HepG2 (cell line): ENCODE measurements around the gene POP5. TPM values are rescaled to one million over a fixed set of nuclear protein-coding genes. Genes with fewer than 3 reads are reported as not detected.
A peak's percentile ranks its signal among the peaks of the same experiment; 100 is the strongest.

Source experiments
- ATF5 ChIP-seq: sonication (generic); formaldehyde crosslinking; IDR thresholded peaks from 2 replicates; pipeline ENCODE4 v1.4.0; 2020; ENCODE audit warnings: mild to moderate bottlenecking, low read depth, missing genetic modification reagents
- ERF ChIP-seq: IDR thresholded peaks from 2 replicates; pipeline ENCODE4 v1.6.1; 2018; ENCODE audit warnings: missing biosample characterization, missing genetic modification reagents
- FOXJ3 ChIP-seq: sonication (generic); formaldehyde crosslinking; IDR thresholded peaks from 2 replicates; pipeline ENCODE4 v1.4.0; 2020; ENCODE audit warnings: missing genetic modification reagents, mild to moderate bottlenecking, borderline replicate concordance
- FOXO1 ChIP-seq: sonication (generic); formaldehyde crosslinking; IDR thresholded peaks from 2 replicates; pipeline ENCODE4 v1.4.0; 2020; ENCODE audit warnings: missing genetic modification reagents
- GMEB1 ChIP-seq: sonication (generic); formaldehyde crosslinking; IDR thresholded peaks from 2 replicates; pipeline ENCODE4 v1.5.1; 2020; ENCODE audit warnings: missing genetic modification reagents, mild to moderate bottlenecking, borderline replicate concordance
- GPBP1L1 ChIP-seq: sonication (generic); formaldehyde crosslinking; IDR thresholded peaks from 2 replicates; pipeline ENCODE4 v1.5.0; 2020; ENCODE audit warnings: mild to moderate bottlenecking, missing genetic modification reagents
- GTF2F1 ChIP-seq: fragments of 150-350 bp; IDR thresholded peaks from 2 replicates; pipeline ENCODE4 v1.6.1; 2014; ENCODE audit warnings: low read length
- HNRNPUL1 ChIP-seq: fragments of 200-400 bp; formaldehyde crosslinking; IDR thresholded peaks from 2 replicates; pipeline ENCODE4 v1.6.1; 2017; ENCODE audit warnings: low read depth, mild to moderate bottlenecking, low read length, moderate library complexity
- PHF21A ChIP-seq: sonication (generic); formaldehyde crosslinking; IDR thresholded peaks from 2 replicates; pipeline ENCODE4 v1.5.0; 2020; ENCODE audit warnings: mild to moderate bottlenecking, missing genetic modification reagents
- RORA ChIP-seq: sonication (generic); formaldehyde crosslinking; IDR thresholded peaks from 2 replicates; pipeline ENCODE4 v1.5.0; 2020; ENCODE audit warnings: mild to moderate bottlenecking, missing genetic modification reagents, moderate library complexity
- TAF15 ChIP-seq: fragments of 200-400 bp; formaldehyde crosslinking; IDR thresholded peaks from one replicate; pipeline ENCODE4 v1.6.1; 2018; ENCODE audit warnings: mild to moderate bottlenecking, low read depth, low read length; ENCODE audit not compliant: poor library complexity, severe bottlenecking
- TSC22D2 ChIP-seq: sonication (generic); formaldehyde crosslinking; IDR thresholded peaks from 2 replicates; pipeline ENCODE4 v1.5.1; 2020; ENCODE audit warnings: missing genetic modification reagents, mild to moderate bottlenecking, borderline replicate concordance
- YEATS2 ChIP-seq: sonication (generic); formaldehyde crosslinking; IDR thresholded peaks from 2 replicates; pipeline ENCODE4 v1.4.0; 2020; ENCODE audit warnings: missing genetic modification reagents, borderline replicate concordance
- ZBTB42 ChIP-seq: sonication (generic); formaldehyde crosslinking; IDR thresholded peaks from 2 replicates; pipeline ENCODE4 v1.5.0; 2020; ENCODE audit warnings: mild to moderate bottlenecking, missing genetic modification reagents
- ZNF496 ChIP-seq: sonication (generic); formaldehyde crosslinking; IDR thresholded peaks from 2 replicates; pipeline ENCODE4 v1.8.1; 2023; ENCODE audit warnings: mild to moderate bottlenecking, moderate library complexity, missing genetic modification reagents; ENCODE audit not compliant: insufficient replicate concordance
- ZNF597 ChIP-seq: sonication (generic); formaldehyde crosslinking; IDR thresholded peaks from 2 replicates; pipeline ENCODE4 v1.5.0; 2020; ENCODE audit warnings: missing genetic modification reagents
- ZNF790 ChIP-seq: sonication (generic); formaldehyde crosslinking; IDR thresholded peaks from 2 replicates; pipeline ENCODE4 v1.8.0; 2022; ENCODE audit warnings: missing genetic modification reagents, mild to moderate bottlenecking, borderline replicate concordance
- ZSCAN30 ChIP-seq: sonication (generic); formaldehyde crosslinking; IDR thresholded peaks from 2 replicates; pipeline ENCODE4 v1.5.0; 2020; ENCODE audit warnings: mild to moderate bottlenecking, missing genetic modification reagents
- polyA plus RNA-seq, 8 experiments: library from polyadenylated mRNA; depleted of rRNA in 3 of 8; stranded (reverse) in 7 of 8; unstranded in 1 of 8; fragments of >200 nt; fragmentation: Illumina TruSeq in 4 of 8; extraction: Trizol in 4 of 8; gene quantifications; 2 replicates each; pipeline versions ENCODE4 v1.2.1 to v1.2.3, GENCODE V29; 2011 to 2016; ENCODE audit warnings: low read depth in 4 of 8, missing spikeins in 1 of 8, mixed read lengths in 1 of 8; ENCODE audit not compliant: insufficient read depth in 1 of 8
- total RNA-seq, 5 experiments: library from RNA; depleted of rRNA; stranded (reverse); fragments of >200 nt; fragmentation: Illumina TruSeq; extraction: Trizol; gene quantifications; 2 replicates each; pipeline ENCODE4 v1.2.3, GENCODE V29; 2016; ENCODE audit warnings: low read depth in 1 of 5
- TF ChIP-seq, protein P1 (sequence below): sonication (generic); formaldehyde crosslinking; IDR thresholded peaks from 2 replicates; pipeline ENCODE4 v1.5.1; 2020; ENCODE audit warnings: mild to moderate bottlenecking, moderate library complexity, missing genetic modification reagents
- TF ChIP-seq, protein P2 (sequence below): sonication (generic); formaldehyde crosslinking; conservative IDR thresholded peaks from 2 replicates; pipeline ENCODE4 v1.8.1; 2023; ENCODE audit warnings: missing genetic modification reagents

POP5 gene
- total and polyA plus RNA-seq, 2 of the 13 experiments (the other 11 are each of a cell fraction or from before 2014, with no cell fraction given), result 45.6 to 61.3 TPM

GRCh38 chr12:120580787-120581723 is at the start of gene POP5 (continued):
- TF ChIP-seq GMEB1 (CRISPR knock-in tag), result peak; percentile 48; the same call in 1 of the 2 replicates
- no peak for TF ChIP-seq ZNF790 (CRISPR knock-in tag)
- no peak for TF ChIP-seq TSC22D2 (CRISPR knock-in tag)
- TF ChIP-seq FOXO1 (CRISPR knock-in tag), result peak; percentile 9; the same call in 1 of the 2 replicates
- TF ChIP-seq, protein P1, sequence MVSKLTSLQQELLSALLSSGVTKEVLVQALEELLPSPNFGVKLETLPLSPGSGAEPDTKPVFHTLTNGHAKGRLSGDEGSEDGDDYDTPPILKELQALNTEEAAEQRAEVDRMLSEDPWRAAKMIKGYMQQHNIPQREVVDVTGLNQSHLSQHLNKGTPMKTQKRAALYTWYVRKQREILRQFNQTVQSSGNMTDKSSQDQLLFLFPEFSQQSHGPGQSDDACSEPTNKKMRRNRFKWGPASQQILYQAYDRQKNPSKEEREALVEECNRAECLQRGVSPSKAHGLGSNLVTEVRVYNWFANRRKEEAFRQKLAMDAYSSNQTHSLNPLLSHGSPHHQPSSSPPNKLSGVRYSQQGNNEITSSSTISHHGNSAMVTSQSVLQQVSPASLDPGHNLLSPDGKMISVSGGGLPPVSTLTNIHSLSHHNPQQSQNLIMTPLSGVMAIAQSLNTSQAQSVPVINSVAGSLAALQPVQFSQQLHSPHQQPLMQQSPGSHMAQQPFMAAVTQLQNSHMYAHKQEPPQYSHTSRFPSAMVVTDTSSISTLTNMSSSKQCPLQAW, result peak; percentile 70
- TF ChIP-seq RORA (CRISPR knock-in tag), result no peak
- TF ChIP-seq HNRNPUL1, result no peak
- TF ChIP-seq ZSCAN30 (CRISPR knock-in tag), result no peak
- no peak for TF ChIP-seq ZNF597 (CRISPR knock-in tag)
- TF ChIP-seq TAF15, result no peak
- TF ChIP-seq, protein P2, sequence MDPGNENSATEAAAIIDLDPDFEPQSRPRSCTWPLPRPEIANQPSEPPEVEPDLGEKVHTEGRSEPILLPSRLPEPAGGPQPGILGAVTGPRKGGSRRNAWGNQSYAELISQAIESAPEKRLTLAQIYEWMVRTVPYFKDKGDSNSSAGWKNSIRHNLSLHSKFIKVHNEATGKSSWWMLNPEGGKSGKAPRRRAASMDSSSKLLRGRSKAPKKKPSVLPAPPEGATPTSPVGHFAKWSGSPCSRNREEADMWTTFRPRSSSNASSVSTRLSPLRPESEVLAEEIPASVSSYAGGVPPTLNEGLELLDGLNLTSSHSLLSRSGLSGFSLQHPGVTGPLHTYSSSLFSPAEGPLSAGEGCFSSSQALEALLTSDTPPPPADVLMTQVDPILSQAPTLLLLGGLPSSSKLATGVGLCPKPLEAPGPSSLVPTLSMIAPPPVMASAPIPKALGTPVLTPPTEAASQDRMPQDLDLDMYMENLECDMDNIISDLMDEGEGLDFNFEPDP (CRISPR knock-in tag), result no peak
- peak; percentile 33; the same call in 1 of the 2 replicates for TF ChIP-seq FOXJ3 (CRISPR knock-in tag)
- TF ChIP-seq ZBTB42 (CRISPR knock-in tag), result no peak
- TF ChIP-seq PHF21A, result peak; percentile 54; the same call in 1 of the 2 replicates
- 0 out of 2 replicates have a peak, but pooled peaks have one; percentile 19 for TF ChIP-seq ERF (CRISPR knock-in tag)
- no peak for TF ChIP-seq ZNF496 (CRISPR knock-in tag)
- no peak for TF ChIP-seq GPBP1L1 (CRISPR knock-in tag)
- no peak for TF ChIP-seq YEATS2 (CRISPR knock-in tag)
- TF ChIP-seq ATF5, result no peak
- no peak for TF ChIP-seq GTF2F1
